ENCODE results near the gene COA5.

DNA sequence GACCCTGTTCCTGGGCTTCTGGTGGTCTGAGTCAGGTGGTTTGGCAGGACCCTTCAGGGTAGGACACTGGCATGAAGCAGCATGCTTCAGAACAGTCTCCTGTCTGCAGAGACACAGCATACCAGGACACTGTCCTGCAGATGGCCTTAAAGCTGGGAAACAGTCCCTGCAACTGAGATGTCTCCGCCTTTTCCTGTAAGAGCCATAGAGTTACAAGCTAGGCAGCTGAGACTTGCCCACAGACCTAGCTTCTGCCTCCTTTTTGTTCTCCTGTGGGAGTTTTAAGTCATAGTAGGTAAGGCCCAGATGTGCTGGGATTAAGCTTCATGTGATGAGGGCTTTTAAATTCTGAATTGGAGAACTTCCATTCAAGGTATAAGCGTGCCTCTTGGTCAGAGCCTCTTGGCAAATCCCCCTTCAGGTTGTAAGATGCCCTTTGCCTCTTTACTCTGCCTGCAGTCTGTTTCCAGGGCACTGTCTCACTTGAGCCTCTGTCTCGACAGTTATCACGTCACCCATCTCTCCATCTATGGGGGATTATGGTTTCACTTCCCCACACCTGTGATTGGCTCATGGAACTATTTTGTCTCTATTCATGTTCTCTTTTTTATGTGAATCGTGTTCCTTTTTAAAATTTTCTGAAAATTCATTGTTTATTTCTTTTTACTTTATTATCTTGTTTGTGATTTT, 51.8 kb downstream of the COA5 start:
- TF ChIP-seq, protein P1, sequence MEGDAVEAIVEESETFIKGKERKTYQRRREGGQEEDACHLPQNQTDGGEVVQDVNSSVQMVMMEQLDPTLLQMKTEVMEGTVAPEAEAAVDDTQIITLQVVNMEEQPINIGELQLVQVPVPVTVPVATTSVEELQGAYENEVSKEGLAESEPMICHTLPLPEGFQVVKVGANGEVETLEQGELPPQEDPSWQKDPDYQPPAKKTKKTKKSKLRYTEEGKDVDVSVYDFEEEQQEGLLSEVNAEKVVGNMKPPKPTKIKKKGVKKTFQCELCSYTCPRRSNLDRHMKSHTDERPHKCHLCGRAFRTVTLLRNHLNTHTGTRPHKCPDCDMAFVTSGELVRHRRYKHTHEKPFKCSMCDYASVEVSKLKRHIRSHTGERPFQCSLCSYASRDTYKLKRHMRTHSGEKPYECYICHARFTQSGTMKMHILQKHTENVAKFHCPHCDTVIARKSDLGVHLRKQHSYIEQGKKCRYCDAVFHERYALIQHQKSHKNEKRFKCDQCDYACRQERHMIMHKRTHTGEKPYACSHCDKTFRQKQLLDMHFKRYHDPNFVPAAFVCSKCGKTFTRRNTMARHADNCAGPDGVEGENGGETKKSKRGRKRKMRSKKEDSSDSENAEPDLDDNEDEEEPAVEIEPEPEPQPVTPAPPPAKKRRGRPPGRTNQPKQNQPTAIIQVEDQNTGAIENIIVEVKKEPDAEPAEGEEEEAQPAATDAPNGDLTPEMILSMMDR (conservative IDR thresholded peaks at IDR 0.05 in 1 of 2, IDR thresholded peaks at IDR 0.05 in 1 of 2; ENCODE audit: low read depth in 1 of 2, low read length in 2 of 2) = no peak
- TF ChIP-seq EZH2 (IDR thresholded peaks at IDR 0.05; ENCODE audit: low read length, missing control alignments) = no peak
